PC-3 (cell line): ENCODE data around the gene MEP1B. TPM values are rescaled to one million over a fixed set of nuclear protein-coding genes. Genes with fewer than 3 reads are reported as not detected.
"Not testable (repeated sequence)": the region's sequence is repeated elsewhere in the genome, so short reads cannot be mapped to it uniquely, and the experiment has no call there.

Source experiments
- ATAC-seq: fragments of 200-7000 bp; cut with Tn5 transposase; 2 replicates; pipeline ENCODE4 v1.9.1; 2020; ENCODE audit warnings: mild to moderate bottlenecking, moderate library complexity
- BruUV-seq: library from RNA; stranded (reverse); fragments of 400-500 nt; replicated peaks from 2 replicates; lab custom pipeline; 2021; lab: Mats Ljungman, UMichigan
- CTCF ChIA-PET: fragments of 300-600 bp; sonication (Branson Sonifier 250); formaldehyde crosslinking; loops from one replicate; lab custom pipeline; 2022; ENCODE audit warnings: antibody characterized with exemption; lab: Charles Lee
- POLR2A ChIA-PET: fragments of 300-600 bp; sonication (Branson Sonifier 250); formaldehyde crosslinking; loops from one replicate; lab custom pipeline; 2022; ENCODE audit warnings: antibody characterized with exemption; ENCODE audit not compliant: unreplicated experiment; lab: Charles Lee
- DNase-seq: peaks from one replicate; pipeline ENCODE4 v3.0.0-alpha.2; 2015
- H2AFZ ChIP-seq: fragments of 300-600 bp; sonication (generic); 2 replicates; pipeline ENCODE4 v1.6.0; 2016; ENCODE audit warnings: antibody characterized with exemption, low read length
- H3F3A ChIP-seq: fragments of 300-600 bp; sonication (generic); one replicate; pipeline ENCODE4 v1.6.0; 2017; ENCODE audit warnings: antibody characterized with exemption, low read length, control low read depth, mild to moderate bottlenecking; ENCODE audit not compliant: unreplicated experiment
- H3K27ac ChIP-seq: fragments of 300-600 bp; sonication (generic); 2 replicates; pipeline ENCODE4 v1.5.1; 2016; ENCODE audit warnings: mild to moderate bottlenecking, low read length
- H3K27me3 ChIP-seq: fragments of 300-600 bp; sonication (generic); 2 replicates; pipeline ENCODE4 v1.6.1; 2016; ENCODE audit warnings: low read length, mixed read lengths
- H3K36me3 ChIP-seq: fragments of 300-600 bp; sonication (generic); 2 replicates; pipeline ENCODE4 v1.6.1; 2016; ENCODE audit warnings: low read depth, mixed run types, low read length, mixed read lengths
- H3K4me1 ChIP-seq: fragments of 300-600 bp; sonication (generic); 2 replicates; pipeline ENCODE4 v1.5.1; 2016; ENCODE audit warnings: low read length; ENCODE audit not compliant: insufficient read depth
- H3K4me2 ChIP-seq: fragments of 300-600 bp; sonication (generic); 2 replicates; pipeline ENCODE4 v1.6.0; 2016; ENCODE audit warnings: low read length
- H3K4me3 ChIP-seq: fragments of 300-600 bp; sonication (generic); 2 replicates; pipeline ENCODE4 v1.5.1; 2016; ENCODE audit warnings: mild to moderate bottlenecking, low read length, mixed read lengths
- H3K79me2 ChIP-seq: fragments of 300-600 bp; sonication (generic); 2 replicates; pipeline ENCODE4 v1.6.1; 2017; ENCODE audit warnings: low read length, mixed read lengths
- H3K9ac ChIP-seq: fragments of 300-600 bp; sonication (generic); 2 replicates; pipeline ENCODE4 v1.6.0; 2016; ENCODE audit warnings: mild to moderate bottlenecking, low read length
- H3K9me2 ChIP-seq: fragments of 300-600 bp; sonication (generic); replicated peaks from 2 replicates; pipeline ENCODE4 v1.6.1; 2016; ENCODE audit warnings: mixed run types, low read length, mixed read lengths
- H3K9me3 ChIP-seq: fragments of 300-600 bp; sonication (generic); 2 replicates; pipeline ENCODE4 v1.6.1; 2016; ENCODE audit warnings: low read length, mixed read lengths
- H4K20me1 ChIP-seq: fragments of 300-600 bp; sonication (generic); 2 replicates; pipeline ENCODE4 v1.6.1; 2016; ENCODE audit warnings: low read length, mixed read lengths
- CTCF ChIP-seq: fragments of 300-600 bp; sonication (generic); conservative IDR thresholded peaks from 2 replicates; pipeline ENCODE4 v1.5.1; 2017; ENCODE audit warnings: antibody characterized with exemption, low read depth, mild to moderate bottlenecking, low read length
- EZH2 ChIP-seq: fragments of 300-600 bp; sonication (generic); IDR thresholded peaks from one replicate; pipeline ENCODE4 v1.6.1; 2017; ENCODE audit warnings: antibody characterized with exemption, mild to moderate bottlenecking, low read length; ENCODE audit not compliant: unreplicated experiment
- EZH2phosphoT487 ChIP-seq: fragments of 300-600 bp; sonication (generic); IDR thresholded peaks from 2 replicates; pipeline ENCODE4 v1.6.1; 2018; ENCODE audit warnings: mild to moderate bottlenecking, antibody characterized with exemption, low read length, borderline replicate concordance
- intact Hi-C: fragments of 100-400 bp; cut with micrococcal nuclease; formaldehyde crosslinking; loops from 2 replicates; pipeline ENCODE4 v1.9.0; 2023
- total RNA-seq: library from RNA; depleted of rRNA; stranded (reverse); fragments of >200 nt; gene quantifications from 2 replicates; pipeline ENCODE4 v1.2.3, GENCODE V29; 2014

MEP1B gene
- total RNA-seq, 1 experiment from 2014 or later: not detected

GRCh38 chr18:32158108-32158624, 31.7 kb upstream of the MEP1B start:
- ATAC-seq (peak; percentile 95), DNase-seq (peak; percentile 75)
- Histone ChIP-seq H3K9ac (no peak overlapping the region), H4K20me1 (no peaks in the 10 kb centered on the region), H3K4me3 (peak overlapping the region; percentile 54; the same call in 1 of the 2 replicates), H3K4me2 (peak overlapping the region; percentile 76), H3K79me2 (no peaks in the 10 kb centered on the region), H3K4me1 (no peaks in the 10 kb centered on the region), H3K27ac (no peak overlapping the region), H3K9me2 (no peaks in the 10 kb centered on the region), H2AFZ (peak overlapping the region; percentile 61), H3K27me3 (no peaks in the 10 kb centered on the region), H3K9me3 (no peaks in the 10 kb centered on the region), H3K36me3 (no peaks in the 10 kb centered on the region), H3F3A (no peaks in the 10 kb centered on the region)
- intact Hi-C loops: loop anchor here (1.0 to 2.0 kb wide), 3 partner anchors 113 to 394 kb away; partner anchors contain the start of gene GAREM1
- BruUV-seq: no TSS peak
- ChIA-PET POLR2A (interaction anchor here (0.6 to 0.7 kb wide), 2 partner anchors 215 to 397 kb away, joined by 4 read pairs; no protein-coding TSS in a partner anchor), CTCF (interaction anchor here (0.5 to 1.4 kb wide), 10 partner anchors 40 to 409 kb away, joined by 3 to 17 read pairs (median 6); partner anchors contain the start of gene GAREM1)
- TF ChIP-seq EZH2phosphoT487 (no peak), CTCF (peak; percentile 66), EZH2 (no peak)

GRCh38 chr18:32158631-32159030, 31.2 kb upstream of the MEP1B start:
- Histone ChIP-seq H3K4me2 (peak overlapping the region; percentile 76), H2AFZ (peak overlapping the region; percentile 61; the same call in 1 of the 2 replicates), H3K4me3 (peak overlapping the region; percentile 54; the same call in 1 of the 2 replicates)
- H4K20me1 ChIP-seq, ATAC-seq, H3K9me2 ChIP-seq, H3K36me3 ChIP-seq, H3K27ac ChIP-seq, H3K4me1 ChIP-seq, POLR2A ChIA-PET, BruUV-seq, H3K9me3 ChIP-seq, H3K9ac ChIP-seq, H3F3A ChIP-seq, DNase-seq, H3K79me2 ChIP-seq, H3K27me3 ChIP-seq: not testable (repeated sequence)
- intact Hi-C loops: loop anchor here (1.0 to 2.0 kb wide), 3 partner anchors 112 to 394 kb away; partner anchors contain the start of gene GAREM1
- CTCF ChIA-PET: interaction anchor here (1.0 to 1.4 kb wide), 6 partner anchors 103 to 408 kb away, joined by 3 to 17 read pairs (median 8); partner anchors contain the start of gene GAREM1

- H3K9ac ChIP-seq: no peak overlapping the region
- ATAC-seq (peak; percentile 35), DNase-seq (peak; percentile 42)
- no peaks in the 10 kb centered on the region for H3F3A ChIP-seq
- POLR2A ChIA-PET: no interaction called here
- no peaks in the 10 kb centered on the region for H4K20me1 ChIP-seq
- intact Hi-C loops: no loop called here
- no peaks in the 10 kb centered on the region for H3K27me3 ChIP-seq
- H3K4me1 ChIP-seq: no peaks in the 10 kb centered on the region
- CTCF ChIA-PET: no interaction called here
- no peak overlapping the region for H3K27ac ChIP-seq
- TF ChIP-seq EZH2: no peak
- no peak for TF ChIP-seq CTCF
- no peak for TF ChIP-seq EZH2phosphoT487
- H3K4me3 ChIP-seq: no peak overlapping the region
- H3K9me3 ChIP-seq: no peaks in the 10 kb centered on the region
- H3K9me2 ChIP-seq: no peaks in the 10 kb centered on the region
- H3K4me2 ChIP-seq: no peak overlapping the region
- H2AFZ ChIP-seq: no peak overlapping the region
- no peaks in the 10 kb centered on the region for H3K36me3 ChIP-seq
- no TSS peak for BruUV-seq
- H3K79me2 ChIP-seq: no peaks in the 10 kb centered on the region
Observed at GRCh38 chr18:32160547-32160946, 29.3 kb upstream of the MEP1B start.
